ENCODE measurements around the gene HPSE2.
A peak's percentile ranks its signal among the peaks of the same experiment; 100 is the strongest.

Gene HPSE2

GRCh38 chr10:98675902-98676301, 559.8 kb downstream of the HPSE2 start:
- DNase-seq (ENCODE audit: low read depth) = no peak

- DNase-seq (ENCODE audit: low read depth) = no peak
Measured at GRCh38 chr10:98673171-98673782, 562.4 kb downstream of the HPSE2 start.

- DNase-seq (ENCODE audit: low read depth) = no peak
Measured at GRCh38 chr10:98667081-98667480, 568.6 kb downstream of the HPSE2 start.

GRCh38 chr10:98666276-98666675, 569.4 kb downstream of the HPSE2 start:
- no peak for DNase-seq (ENCODE audit: low read depth)

- DNase-seq (ENCODE audit: low read depth) = no peak
Measured at GRCh38 chr10:98664329-98665042, 571.2 kb downstream of the HPSE2 start.

GRCh38 chr10:98659951-98660350, 575.7 kb downstream of the HPSE2 start:
- no peak for DNase-seq (ENCODE audit: low read depth)

GRCh38 chr10:98655492-98655891, 580.2 kb downstream of the HPSE2 start:
- DNase-seq (ENCODE audit: low read depth) = no peak

- DNase-seq (ENCODE audit: low read depth) = no peak
Measured at GRCh38 chr10:98649170-98649569, 586.5 kb downstream of the HPSE2 start.

- DNase-seq (ENCODE audit: low read depth) = no peak
Measured at GRCh38 chr10:98646998-98647917, 588.4 kb downstream of the HPSE2 start.

- no peak for DNase-seq (ENCODE audit: low read depth)
Measured at GRCh38 chr10:98644466-98644865, 591.2 kb downstream of the HPSE2 start.

GRCh38 chr10:98642281-98642680, 593.4 kb downstream of the HPSE2 start:
- DNase-seq (ENCODE audit: low read depth) = no peak

GRCh38 chr10:98638920-98639319, 596.7 kb downstream of the HPSE2 start:
- DNase-seq (ENCODE audit: low read depth) = no peak

- peak; percentile 9 for DNase-seq (ENCODE audit: low read depth)
Measured at GRCh38 chr10:98636921-98637329, 598.7 kb downstream of the HPSE2 start.

- no peak for DNase-seq (ENCODE audit: low read depth)
Measured at GRCh38 chr10:98632456-98633150, 603.0 kb downstream of the HPSE2 start.

- DNase-seq (ENCODE audit: low read depth) = no peak
Measured at GRCh38 chr10:98628206-98628605, 607.4 kb downstream of the HPSE2 start.

- DNase-seq (ENCODE audit: low read depth) = no peak
Measured at GRCh38 chr10:98627711-98628110, 607.9 kb downstream of the HPSE2 start.

- DNase-seq (ENCODE audit: low read depth) = no peak
Measured at GRCh38 chr10:98624963-98625362, 610.7 kb downstream of the HPSE2 start.

- DNase-seq (ENCODE audit: low read depth) = no peak
Measured at GRCh38 chr10:98623176-98623575, 612.5 kb downstream of the HPSE2 start.

- DNase-seq (ENCODE audit: low read depth) = no peak
Measured at GRCh38 chr10:98621630-98622029, 614.0 kb downstream of the HPSE2 start.

- DNase-seq (ENCODE audit: low read depth) = no peak
Measured at GRCh38 chr10:98620503-98620902, 615.1 kb downstream of the HPSE2 start.

GRCh38 chr10:98619446-98619845, 616.2 kb downstream of the HPSE2 start:
- DNase-seq (ENCODE audit: low read depth) = no peak

GRCh38 chr10:98617906-98618520, 617.6 kb downstream of the HPSE2 start:
- no peak for DNase-seq (ENCODE audit: low read depth)

All from fibroblast of gingiva (primary cell).